Heart right ventricle (tissue), 16 donors: ENCODE measurements around the gene HOMEZ. TPM values are rescaled to one million over a fixed set of nuclear protein-coding genes. Genes with fewer than 3 reads are reported as not detected.

Experiments
- ATAC-seq, 8 donors: fragments of 200-7000 bp; cut with Tn5 transposase; one replicate each; pipeline ENCODE4 v1.9.1; 2020; ENCODE audit warnings: mild to moderate bottlenecking in 8 of 8, moderate library complexity in 8 of 8, moderate number of reproducible peaks in 1 of 8
- DNase-seq, 2 donors: peaks; one replicate each; pipeline ENCODE4 v3.0.0-alpha.2; 2020
- H3K27ac ChIP-seq, 10 donors: fragments of 200-600 bp; sonication (generic) in 2 of 10; one replicate each; pipeline versions ENCODE4 v1.5.0 to v1.8.0; 2020 to 2022; ENCODE audit warnings: mild to moderate bottlenecking in 3 of 10
- H3K27me3 ChIP-seq, 7 donors: fragments of 200-600 bp; one replicate each; pipeline ENCODE4 v1.8.0; 2021 to 2022; ENCODE audit warnings: mild to moderate bottlenecking in 2 of 7
- H3K36me3 ChIP-seq, 9 donors: fragments of 200-600 bp; sonication (generic) in 1 of 9; one replicate each; pipeline versions ENCODE4 v1.5.0 to v1.8.0; 2020 to 2022; ENCODE audit warnings: mild to moderate bottlenecking in 2 of 9
- H3K4me1 ChIP-seq, 9 donors: fragments of 200-600 bp; sonication (generic) in 1 of 9; one replicate each; pipeline versions ENCODE4 v1.5.0 to v1.8.0; 2020 to 2022; ENCODE audit warnings: mild to moderate bottlenecking in 4 of 9
- H3K4me3 ChIP-seq, 10 donors: fragments of 200-600 bp; sonication (generic) in 2 of 10; one replicate each; pipeline versions ENCODE4 v1.5.0 to v1.8.0; 2020 to 2022; ENCODE audit warnings: mild to moderate bottlenecking in 7 of 10, moderate library complexity in 2 of 10
- H3K9me3 ChIP-seq, 11 donors: fragments of 200-600 bp in 10 of 11; sonication (generic) in 2 of 11; one replicate each; pipeline versions ENCODE4 v1.5.0 to v1.8.0; 2013 to 2022; ENCODE audit warnings: mild to moderate bottlenecking in 2 of 11, control low read depth in 1 of 11, moderate library complexity in 1 of 11
- CTCF ChIP-seq, 9 donors: fragments of 200-600 bp; sonication (generic) in 2 of 9; IDR thresholded peaks; one replicate each; pipeline versions ENCODE4 v1.5.0 to v1.8.0; 2021 to 2022; ENCODE audit warnings: antibody characterized with exemption in 9 of 9, mild to moderate bottlenecking in 5 of 9, moderate library complexity in 1 of 9
- WGBS, 2 donors: extraction: QIAGEN DNeasy Blood & Tissue Kit; methylation state at CpG; one replicate each; pipeline ENCODE4 v1.1.7; 2013; ENCODE audit warnings: inconsistent platforms in 1 of 2; 5-methylcytosine and 5-hydroxymethylcytosine counted together
- intact Hi-C, 10 donors: fragments of 100-400 bp; cut with DNase I; formaldehyde crosslinking; loops; one replicate each; pipeline versions ENCODE4 v1.11.1 to v1.14.2; 2022
- polyA plus RNA-seq, 2 donors: library from polyadenylated mRNA; stranded (reverse); fragments of 200-250 nt; gene quantifications; one replicate each; pipeline ENCODE4 v1.2.3, GENCODE V29; 2013
- total RNA-seq, 10 donors: library from RNA; stranded (reverse); fragmentation: NEBNext Ultra II Directional in 3 of 10; extraction: Animal tissue kit (Norgen Biotek cat#: 25700) in 3 of 10; gene quantifications; one replicate each; pipeline versions ENCODE4 v1.2.1 to v1.2.4, GENCODE V29; 2021 to 2023
- donor health status: Arrhythmogenic right ventricular cardiomyopathy.
- donor health status: ischemic (EF 13 %, LVEDD 7.1; RV severe dilation, severe dysfunction).
- donor health status: healthy with polysubstance abuse.
- donor health status: DM: no; HTN: yes; CAD: no.
- donor health status: DM: no; HTN: no; CAD: no.
- donor health status: ischemic (EF 25% LVEDD 6.9; RV normal size, moderate dysfunction).
- donor health status: ischemic (EF 25% LVEDD 5.7; RV mildly dilated, moderate dysfunction).
- donor health status: healthy.
- donor health status: DM: yes; HTN: yes; CAD: no.
- donor health status: Ischemic cardiomyopathy.
- donor health status: ischemic (EF 35%, LVEDD 5.7; RV mildly dilated, moderate dysfunction).
- donor health status: nonischemic (EF 11% LVEDD 7.7; RV severe dilation, severe dysfunction).
- donor health status: DM: yes; HTN: yes; CAD: no.
- donor health status: PGD.
- donor health status: ischemic (EF 29% LVEDD 5.4; RV normal size, mild dysfunction).
- donor health status: nonischemic (EF 23%, LVEDD 6.1; RV moderate dilation, normal function).

Gene HOMEZ
- total and polyA plus RNA-seq, 12 donors, result 5.7 to 13.4 (median 9.1) TPM

- intact Hi-C loops, result loop anchor here in 6 of 10 donors (5.0 to 10.0 kb wide), 3 partner anchors 115 to 177 kb away; partner anchors contain the start of gene SLC7A8 (in 1 of the 6)
- Histone ChIP-seq H3K36me3 (peaks cover 0 to 36% (median 0%) of the 10 kb centered on the region in 9 donors), H3K27ac (peak overlapping the region in 9 of 10 donors; percentile 11 to 99 (median 97)), H3K4me3 (peak overlapping the region in 3 of 10 donors; percentile 75 to 88 (median 83)), H3K9me3 (no peaks in the 10 kb centered on the region), H3K27me3 (no peaks in the 10 kb centered on the region), H3K4me1 (peaks cover 4 to 58% (median 43%) of the 10 kb centered on the region in 9 donors)
- WGBS, 2 donors, result 78 to 84% methylated on average over 2 of the region's 2 CpGs
- peak in 6 of 9 donors; percentile 18 to 51 (median 35) for TF ChIP-seq CTCF (IDR thresholded peaks at IDR 0.05)
- DNase-seq, result no peak
- no peak for ATAC-seq
Observed at GRCh38 chr14:23299211-23299957, 13.5 kb upstream of the HOMEZ start.

GRCh38 chr14:23297611-23298277 is 11.8 kb upstream of the HOMEZ start:
- Histone ChIP-seq H3K4me3 (no peak overlapping the region), H3K27me3 (no peaks in the 10 kb centered on the region), H3K27ac (peak overlapping the region in 1 of 10 donors; percentile 98), H3K36me3 (peaks cover 0 to 36% (median 0%) of the 10 kb centered on the region in 9 donors), H3K9me3 (no peaks in the 10 kb centered on the region), H3K4me1 (peaks cover 4 to 56% (median 39%) of the 10 kb centered on the region in 9 donors)
- no peak for TF ChIP-seq CTCF (IDR thresholded peaks at IDR 0.05)
- whole genome bisulfite sequencing, 2 donors, result 77 to 79% methylated on average over 7 of the region's 7 CpGs
- no peak for ATAC-seq
- intact Hi-C loops, result loop anchor here in 6 of 10 donors (5.0 to 10.0 kb wide), 3 partner anchors 113 to 175 kb away; partner anchors contain the start of gene SLC7A8 (in 1 of the 6)
- no peak for DNase-seq

GRCh38 chr14:23297096-23297495 is 11.2 kb upstream of the HOMEZ start:
- intact Hi-C loops, result loop anchor here in 6 of 10 donors (5.0 to 10.0 kb wide), 3 partner anchors 112 to 175 kb away; partner anchors contain the start of gene SLC7A8 (in 1 of the 6)
- H3K9me3 ChIP-seq, result no peaks in the 10 kb centered on the region
- ATAC-seq (no peak), DNase-seq (no peak)
- H3K36me3 ChIP-seq, result peaks cover 0 to 36% (median 0%) of the 10 kb centered on the region in 9 donors
- peaks cover 4 to 51% (median 37%) of the 10 kb centered on the region in 9 donors for H3K4me1 ChIP-seq
- TF ChIP-seq CTCF (IDR thresholded peaks at IDR 0.05), result no peak
- H3K27me3 ChIP-seq, result no peaks in the 10 kb centered on the region
- H3K4me3 ChIP-seq, result no peak overlapping the region
- WGBS, 2 donors, result 86 to 90% methylated on average over 7 of the region's 7 CpGs
- no peak overlapping the region for H3K27ac ChIP-seq
